A673 (cell line): ENCODE results near the gene IQCN. TPM values are rescaled to one million over a fixed set of nuclear protein-coding genes. Genes with fewer than 3 reads are reported as not detected.

ENCODE experiments used
- BruUV-seq: library from RNA; stranded (reverse); fragments of 400-500 nt; replicated peaks from 2 replicates; lab custom pipeline; 2021; lab: Mats Ljungman, UMichigan
- CTCF ChIA-PET: fragments of 300-600 bp; sonication (Branson Sonifier 250); formaldehyde crosslinking; loops from one replicate; lab custom pipeline; 2022; ENCODE audit warnings: antibody characterized with exemption; lab: Charles Lee
- POLR2A ChIA-PET: fragments of 300-600 bp; sonication (Branson Sonifier 250); formaldehyde crosslinking; loops from one replicate; lab custom pipeline; 2022; ENCODE audit warnings: antibody characterized with exemption; ENCODE audit not compliant: low non-redundant PET; lab: Charles Lee
- DNase-seq: peaks from one replicate; pipeline ENCODE4 v3.0.0-alpha.2; 2015; ENCODE audit warnings: low spot score
- H3K27ac ChIP-seq: fragments of 200-600 bp; sonication (generic); 2 replicates; pipeline ENCODE4 v1.5.1; 2016; ENCODE audit warnings: mixed run types, low read depth, mild to moderate bottlenecking, mixed read lengths, antibody characterized with exemption, low read length; ENCODE audit not compliant: poor library complexity, severe bottlenecking
- H3K27me3 ChIP-seq: fragments of 200-600 bp; sonication (generic); replicated peaks from 2 replicates; pipeline ENCODE4 v1.6.1; 2017; ENCODE audit warnings: mixed run types, low read depth, mild to moderate bottlenecking, mixed read lengths, antibody characterized with exemption, low read length; ENCODE audit not compliant: insufficient read depth, poor library complexity
- H3K36me3 ChIP-seq: fragments of 200-600 bp; sonication (generic); 2 replicates; pipeline ENCODE4 v1.6.1; 2016; ENCODE audit warnings: mixed run types, mild to moderate bottlenecking, mixed read lengths, antibody characterized with exemption, low read length; ENCODE audit not compliant: insufficient read depth, poor library complexity, severe bottlenecking
- H3K4me1 ChIP-seq: fragments of 200-600 bp; sonication (generic); 2 replicates; pipeline ENCODE4 v1.6.1; 2017; ENCODE audit warnings: mixed run types, mild to moderate bottlenecking, mixed read lengths, antibody characterized with exemption, low read length; ENCODE audit not compliant: insufficient read depth, poor library complexity, severe bottlenecking
- H3K4me3 ChIP-seq: fragments of 200-600 bp; sonication (generic); 2 replicates; pipeline ENCODE4 v1.5.1; 2016; ENCODE audit warnings: low read depth, mixed run types, mild to moderate bottlenecking, mixed read lengths, low read length; ENCODE audit not compliant: poor library complexity, severe bottlenecking
- H3K9me3 ChIP-seq: fragments of 200-600 bp; sonication (generic); 2 replicates; pipeline ENCODE4 v1.6.1; 2016; ENCODE audit warnings: mixed run types, low read depth, mild to moderate bottlenecking, mixed read lengths, antibody characterized with exemption, low read length; ENCODE audit not compliant: poor library complexity, severe bottlenecking
- CTCF ChIP-seq: fragments of 300-800, 200-600 bp; sonication (generic); conservative IDR thresholded peaks from 2 replicates; pipeline ENCODE4 v1.5.1; 2017; ENCODE audit warnings: low read depth, mild to moderate bottlenecking, antibody characterized with exemption, low read length, moderate library complexity, mixed read lengths
- EZH2 ChIP-seq: fragments of 200-600 bp; sonication (generic); IDR thresholded peaks from 2 replicates; pipeline ENCODE4 v1.6.1; 2017; ENCODE audit warnings: borderline replicate concordance, low read depth, mild to moderate bottlenecking, mixed read lengths, antibody characterized with exemption, low read length; ENCODE audit not compliant: poor library complexity, severe bottlenecking
- intact Hi-C: fragments of 100-400 bp; cut with micrococcal nuclease; formaldehyde crosslinking; loops from one replicate; pipeline ENCODE4 v1.10.0; 2022; ENCODE audit not compliant: unreplicated experiment
- total RNA-seq: library from RNA; stranded (reverse); gene quantifications from 2 replicates; pipeline ENCODE4 v1.2.3, GENCODE V29; 2021

The IQCN gene
- total RNA-seq, 1 experiment from 2014 or later, result 10.2 TPM

- peaks cover 26% of the 10 kb centered on the region for H3K27me3 ChIP-seq
- CTCF ChIA-PET, result no interaction called here
Measured at GRCh38 chr19:18229474-18229873, 44.8 kb downstream of the IQCN start.

GRCh38 chr19:18227781-18228271, 46.4 kb downstream of the IQCN start:
- ChIA-PET POLR2A (no interaction called here), CTCF (no interaction called here)
- no peak for DNase-seq
- Histone ChIP-seq H3K27ac (no peak overlapping the region), H3K36me3 (no peaks in the 10 kb centered on the region), H3K4me3 (no peak overlapping the region), H3K27me3 (peaks cover 32% of the 10 kb centered on the region), H3K9me3 (no peaks in the 10 kb centered on the region), H3K4me1 (peaks cover 21% of the 10 kb centered on the region)
- BruUV-seq, result no TSS peak
- intact Hi-C loops, result no loop called here
- no peak for TF ChIP-seq CTCF
- TF ChIP-seq EZH2, result no peak

More at GRCh38 chr19:18229474-18229873, 44.8 kb downstream of the IQCN start:
- Histone ChIP-seq H3K4me3 (no peak overlapping the region), H3K9me3 (no peaks in the 10 kb centered on the region), H3K36me3 (no peaks in the 10 kb centered on the region), H3K4me1 (peaks cover 21% of the 10 kb centered on the region), H3K27ac (no peak overlapping the region)
- no TSS peak for BruUV-seq
- POLR2A ChIA-PET, result interaction anchor here (0.6 kb wide), 1 partner anchor 89 kb away, joined by 3 read pairs; no protein-coding TSS in a partner anchor
- DNase-seq, result no peak
- intact Hi-C loops, result no loop called here
- TF ChIP-seq EZH2 (no peak), CTCF (peak; percentile 55)

- POLR2A ChIA-PET, result no interaction called here
- peaks cover 33% of the 10 kb centered on the region for H3K27me3 ChIP-seq
- no peak overlapping the region for H3K4me3 ChIP-seq
- no peaks in the 10 kb centered on the region for H3K9me3 ChIP-seq
- CTCF ChIA-PET, result no interaction called here
- H3K27ac ChIP-seq, result no peak overlapping the region
- no peak for DNase-seq
- no TSS peak for BruUV-seq
- intact Hi-C loops, result no loop called here
- TF ChIP-seq CTCF, result no peak
- no peak for TF ChIP-seq EZH2
- H3K4me1 ChIP-seq, result peaks cover 18% of the 10 kb centered on the region
- H3K36me3 ChIP-seq, result no peaks in the 10 kb centered on the region
Measured at GRCh38 chr19:18226956-18227780, 47.1 kb downstream of the IQCN start.
